SIG-M5 (cell line): Measurements from ENCODE around the gene FZD2.
"Not testable (repeated sequence)": the region's sequence is repeated elsewhere in the genome, so short reads cannot be mapped to it uniquely, and the experiment has no call there.

ENCODE experiments used
- DNase-seq: peaks from one replicate; lab custom pipeline; 2025; lab: John Stamatoyannopoulos, UW

The FZD2 gene

DNA sequence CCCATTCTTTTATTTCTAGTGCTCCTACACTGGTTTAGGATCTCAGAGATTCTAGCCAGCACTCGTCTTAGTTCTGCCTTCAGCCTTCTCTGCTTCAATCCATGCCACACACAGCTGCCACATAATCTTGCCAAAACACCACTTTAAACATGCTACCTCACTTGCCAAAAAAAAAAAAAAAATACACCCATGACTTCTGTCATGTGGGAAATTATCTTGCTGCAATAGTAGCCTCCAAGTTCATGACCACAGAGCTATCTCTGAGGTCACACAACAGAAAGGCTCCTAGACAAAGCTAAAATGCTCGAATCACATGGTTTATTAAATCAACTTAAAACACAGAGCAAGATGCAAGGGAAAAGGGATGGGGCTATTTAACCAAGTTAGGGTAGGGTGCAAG, 18.1 kb downstream of the FZD2 start:
- DNase-seq, result no peak

DNA sequence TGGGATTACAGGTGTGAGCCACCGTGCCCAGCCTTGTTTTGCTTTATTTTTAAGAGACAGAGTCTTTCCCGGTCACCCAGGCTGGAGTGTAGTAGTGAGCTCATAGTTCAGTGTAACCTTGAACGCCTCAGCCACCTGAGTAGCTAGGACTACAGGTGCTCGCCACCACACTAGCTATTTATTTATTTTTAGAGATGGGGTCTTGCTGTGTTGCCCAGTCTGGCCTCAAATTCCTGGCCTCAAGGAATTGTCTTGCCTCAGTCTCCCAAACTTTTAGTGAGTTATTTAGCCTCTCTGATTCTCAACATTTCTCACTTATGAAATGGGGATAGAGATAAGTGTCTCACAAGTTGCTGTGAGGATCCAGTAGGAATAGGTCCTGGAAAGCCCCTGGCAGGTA, 21.7 kb downstream of the FZD2 start:
- no peak for DNase-seq

GRCh38 chr17:44581868-44582267, 24.6 kb downstream of the FZD2 start:
- no peak for DNase-seq

- DNase-seq, result no peak
These were observed 27.2 kb downstream of the FZD2 start for GRCh38 chr17:44584443-44584842.

- no peak for DNase-seq
These were observed 28.0 kb downstream of the FZD2 start for GRCh38 chr17:44585315-44585714.

GRCh38 chr17:44587339-44587738, 30.1 kb downstream of the FZD2 start:
- DNase-seq, result no peak

GRCh38 chr17:44589316-44590071, 32.2 kb downstream of the FZD2 start:
- no peak for DNase-seq

DNA sequence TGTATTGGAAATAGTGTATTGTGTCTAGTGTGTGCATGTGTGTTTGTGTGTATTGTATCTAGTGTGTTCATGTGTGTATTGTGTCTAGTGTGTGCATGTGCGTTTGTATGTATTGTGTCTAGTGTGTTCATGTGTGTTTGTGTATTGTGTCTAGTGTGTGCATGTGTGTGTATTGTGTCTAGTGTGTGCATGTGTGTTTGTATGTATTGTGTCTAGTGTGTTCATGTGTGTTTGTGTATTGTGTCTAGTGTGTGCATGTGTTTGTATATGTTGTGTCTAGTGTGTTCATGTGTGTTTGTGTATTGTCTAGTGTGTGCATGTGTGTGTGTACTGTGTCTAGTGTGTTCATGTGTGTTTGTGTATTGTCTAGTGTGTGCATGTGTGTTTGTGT, 32.8 kb downstream of the FZD2 start:
- DNase-seq, result not testable (repeated sequence)

- DNase-seq, result not testable (repeated sequence)
These were observed 33.5 kb downstream of the FZD2 start for GRCh38 chr17:44590762-44591161.

DNA sequence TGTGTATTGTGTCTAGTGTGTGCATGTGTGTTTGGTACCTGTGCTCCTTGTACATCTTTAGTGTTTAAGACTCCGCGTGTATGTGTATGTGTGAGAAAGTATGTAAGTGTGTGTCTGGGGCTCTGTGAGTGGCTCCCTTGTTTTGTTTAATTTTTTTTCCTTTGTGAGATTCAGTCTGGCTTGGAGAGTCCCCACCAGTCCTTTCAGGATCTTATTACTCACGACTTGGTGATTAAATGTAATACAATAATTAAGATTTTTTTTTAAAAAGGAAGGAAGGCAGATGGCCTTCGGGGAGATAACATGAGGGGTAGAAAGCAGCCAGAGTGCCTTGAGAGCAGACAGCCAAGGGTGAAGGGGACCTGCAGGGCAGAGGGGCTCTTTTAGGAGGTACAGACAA, 33.9 kb downstream of the FZD2 start:
- no peak for DNase-seq

DNA sequence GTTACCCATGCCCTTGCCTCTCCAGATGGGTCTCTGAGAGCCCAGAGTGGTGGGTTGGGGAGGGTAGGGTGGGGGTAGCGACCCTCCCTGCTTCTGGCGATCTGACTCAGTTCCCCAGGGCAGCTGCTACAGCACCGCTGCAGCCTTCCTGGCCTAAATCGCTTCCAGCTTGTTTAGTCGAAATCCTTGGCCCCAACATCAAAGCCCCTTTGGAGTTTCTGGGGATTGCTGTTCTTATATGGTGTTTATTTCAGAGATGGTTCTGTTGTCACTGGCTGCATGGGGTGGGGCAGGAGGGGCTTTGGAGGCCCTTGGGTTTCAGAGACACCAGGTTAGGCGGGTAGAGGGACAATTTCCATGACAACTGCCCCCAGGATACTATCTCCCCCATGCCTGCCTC, 35.9 kb downstream of the FZD2 start:
- DNase-seq, result no peak

DNA sequence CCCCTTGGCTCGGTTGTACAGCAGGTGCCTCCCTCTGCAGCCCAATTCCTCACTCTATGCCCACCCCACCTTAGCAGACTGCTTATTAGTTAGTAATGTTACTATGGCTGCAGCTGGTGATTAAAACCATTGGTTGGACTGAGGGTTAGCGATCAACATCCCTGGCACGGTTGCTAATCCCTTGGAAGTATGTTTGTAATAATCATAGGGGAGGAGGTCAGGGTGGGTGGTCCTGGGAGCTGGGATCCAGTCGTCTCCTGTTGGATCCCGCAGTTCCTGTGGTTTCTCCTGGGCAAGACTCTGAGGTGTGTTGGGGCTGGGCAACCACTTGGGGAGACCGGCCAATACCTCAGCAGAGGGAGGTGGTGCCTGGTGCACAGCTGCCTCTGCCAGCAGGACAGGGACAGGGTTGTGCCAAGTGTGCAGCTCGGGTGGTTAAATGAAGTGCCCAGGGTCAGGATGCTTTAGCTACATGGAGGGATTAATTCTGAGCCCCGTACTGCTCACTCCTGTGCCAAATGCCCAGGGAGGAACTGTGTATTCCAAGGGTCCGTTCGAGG, 38.0 kb downstream of the FZD2 start:
- no peak for DNase-seq

- DNase-seq, result no peak
These were observed 41.0 kb downstream of the FZD2 start for GRCh38 chr17:44598329-44598728.

DNA sequence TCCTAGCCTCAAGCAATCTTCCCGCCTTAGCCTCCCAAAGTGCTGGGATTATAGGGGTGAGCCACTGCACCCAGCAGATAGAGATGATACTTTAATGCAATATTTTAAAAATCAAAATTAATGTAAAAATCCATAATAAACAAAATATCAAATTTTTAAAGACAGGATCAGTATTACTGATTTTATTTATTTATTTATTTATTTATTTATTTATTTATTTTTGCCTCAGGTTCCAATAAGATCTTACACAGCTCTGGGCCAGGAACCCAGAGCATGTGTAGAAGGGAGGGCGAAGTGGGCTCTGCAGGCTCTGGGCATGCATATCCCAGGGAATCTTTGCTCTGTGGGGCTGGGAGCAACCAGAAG, 41.6 kb downstream of the FZD2 start:
- no peak for DNase-seq

- DNase-seq, result no peak
These were observed 42.3 kb downstream of the FZD2 start for GRCh38 chr17:44599298-44600175.

DNA sequence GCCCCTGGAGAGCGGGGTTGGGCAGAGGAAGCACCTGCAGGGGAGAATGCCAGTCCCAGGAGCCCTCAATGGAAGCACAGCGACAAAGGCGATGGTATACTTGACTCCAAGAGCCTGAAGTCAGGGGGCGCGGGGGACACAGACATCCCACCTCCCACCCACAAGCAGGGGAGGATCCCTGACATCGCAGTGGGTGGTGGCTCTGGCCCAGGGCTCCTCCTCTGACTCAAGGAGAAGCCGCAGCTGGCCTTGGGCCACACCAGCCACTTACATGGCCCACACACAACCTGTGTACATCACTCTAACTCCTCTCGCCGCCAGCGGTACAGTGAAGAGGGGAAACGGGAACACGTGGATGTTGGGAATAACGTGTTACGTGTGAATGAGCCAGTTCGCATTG, 44.3 kb downstream of the FZD2 start:
- no peak for DNase-seq

DNA sequence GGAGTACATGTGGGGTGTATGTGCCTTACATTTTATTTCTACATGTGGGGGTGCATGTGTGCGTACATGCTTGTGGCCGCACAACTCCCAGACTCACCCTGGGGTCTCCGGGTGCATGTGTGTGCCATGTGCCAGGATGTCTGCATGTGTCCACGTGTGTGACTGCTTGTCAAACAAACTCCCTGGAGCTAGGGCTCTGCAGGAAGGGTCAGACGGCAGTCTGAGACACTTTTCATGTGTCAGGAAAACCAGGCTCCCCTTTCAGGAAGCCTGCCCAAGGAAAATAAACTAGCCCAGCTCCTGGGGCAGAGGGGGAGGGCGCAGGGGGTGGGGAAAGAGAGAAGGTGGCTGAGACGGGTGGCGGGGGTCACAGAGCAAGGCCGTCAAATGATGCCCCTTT, 44.7 kb downstream of the FZD2 start:
- no peak for DNase-seq

DNA sequence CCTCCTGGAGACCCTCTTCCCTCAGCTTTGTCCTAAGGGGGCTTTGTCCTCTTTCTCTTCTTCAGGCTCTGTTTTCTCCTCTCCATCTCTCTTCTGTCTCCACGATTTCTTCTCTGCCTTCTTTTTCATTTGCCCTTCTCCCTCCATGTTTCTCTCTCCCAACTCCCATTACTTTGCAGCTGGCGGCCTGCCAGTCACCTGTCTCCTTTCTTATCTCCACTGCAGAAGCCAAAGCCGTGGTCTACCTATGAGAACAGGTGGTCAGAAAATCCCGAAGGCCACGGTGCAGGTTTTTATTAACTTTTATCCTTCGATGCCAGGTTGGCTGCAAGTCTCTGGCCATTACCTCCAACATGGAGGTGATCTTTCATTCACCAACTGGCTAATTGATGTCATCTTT, 45.1 kb downstream of the FZD2 start:
- DNase-seq, result no peak

DNA sequence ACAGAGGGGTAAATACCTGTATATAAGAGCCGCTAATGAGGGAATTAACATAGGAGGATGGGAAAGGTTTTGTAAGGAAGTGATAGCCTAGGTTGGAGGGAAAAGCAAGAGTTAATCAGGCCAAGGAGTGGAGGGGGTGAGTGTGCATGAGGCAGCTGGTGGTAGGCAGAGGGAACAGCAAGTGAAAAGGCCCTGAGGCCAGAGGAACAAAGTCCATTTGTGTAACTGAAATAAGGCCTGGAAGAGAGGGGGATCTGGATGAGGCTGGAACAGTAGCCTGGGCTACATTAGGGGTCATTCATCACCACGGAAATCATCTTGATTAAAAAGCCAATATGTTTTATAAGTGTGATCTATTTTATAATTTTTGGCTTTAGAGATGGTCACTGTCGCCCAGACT, 45.7 kb downstream of the FZD2 start:
- DNase-seq, result no peak

DNA sequence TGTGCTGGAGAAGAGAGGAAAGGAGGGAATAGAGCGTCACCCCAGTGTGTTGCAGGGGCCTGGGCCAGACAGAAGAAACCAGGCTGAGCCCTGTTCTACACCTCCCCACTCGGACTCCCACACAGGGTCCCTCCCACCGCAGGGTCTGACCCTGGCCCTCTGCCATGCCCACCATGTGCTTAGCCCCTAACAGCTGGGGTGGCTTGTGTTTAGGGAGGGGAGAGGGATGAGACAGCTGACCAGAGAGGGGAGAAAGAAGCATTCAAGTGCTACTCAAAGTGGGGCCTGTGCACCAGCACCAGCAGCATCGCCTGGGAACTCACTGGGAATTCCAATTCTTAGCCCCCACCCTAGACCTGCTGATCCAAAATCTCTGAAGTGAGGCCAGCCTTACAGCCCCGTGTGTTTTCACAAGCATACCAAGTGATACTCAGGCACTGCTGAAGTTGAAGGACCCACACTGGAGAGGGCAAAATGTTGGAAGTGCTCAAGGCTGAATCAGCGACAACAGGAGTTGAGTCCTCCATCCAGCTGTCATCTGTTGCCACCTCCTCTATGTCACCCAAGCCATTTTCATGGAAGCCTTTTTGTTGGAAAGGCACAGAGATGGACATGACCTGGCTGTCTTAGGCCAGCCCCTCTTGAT, 47.0 kb downstream of the FZD2 start:
- no peak for DNase-seq

DNA sequence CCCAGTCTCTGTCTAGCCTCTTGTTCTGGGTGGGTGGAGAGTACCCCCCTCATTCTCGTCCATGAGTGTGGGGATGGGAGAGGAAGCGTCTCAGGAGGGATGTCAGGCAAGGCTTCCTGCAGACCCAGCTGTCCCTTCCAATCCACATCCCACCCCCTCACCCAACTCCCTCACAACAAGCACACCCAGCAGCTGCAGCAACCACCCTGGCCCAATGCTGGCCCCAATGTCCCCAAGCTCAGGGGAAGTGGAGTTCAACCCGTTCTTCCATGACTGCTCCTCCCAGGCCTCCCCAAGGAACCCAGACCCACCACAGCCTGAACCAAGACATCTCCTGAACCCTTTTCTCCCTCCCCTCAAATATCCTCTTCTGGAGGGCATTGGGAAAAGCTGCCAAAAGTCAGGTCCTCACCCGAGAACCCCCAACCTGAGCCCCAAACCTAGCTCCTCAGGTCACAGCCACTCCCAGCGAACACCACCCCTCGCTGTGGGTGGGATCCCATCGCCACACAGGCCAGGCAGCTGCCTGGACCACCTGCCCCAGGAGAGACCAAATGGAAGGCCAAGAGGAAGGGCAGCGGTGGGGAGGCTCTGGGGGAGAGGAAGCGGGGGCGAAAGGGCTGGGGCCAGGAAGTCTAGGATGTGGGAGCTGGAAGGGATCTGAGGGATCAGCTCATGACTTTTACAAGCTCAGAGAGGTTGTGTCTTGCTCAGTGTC, 47.6 kb downstream of the FZD2 start:
- no peak for DNase-seq

- no peak for DNase-seq
These were observed 49.4 kb downstream of the FZD2 start for GRCh38 chr17:44606658-44607057.
